ENCODE data around the gene RBPJ. TPM values are rescaled to one million over a fixed set of nuclear protein-coding genes. Genes with fewer than 3 reads are reported as not detected.

The RBPJ gene
- total and polyA plus RNA-seq, 2 of the 8 experiments (the other 6 are each of a cell fraction or from before 2014, with no cell fraction given): 65.5 to 217 TPM

DNA sequence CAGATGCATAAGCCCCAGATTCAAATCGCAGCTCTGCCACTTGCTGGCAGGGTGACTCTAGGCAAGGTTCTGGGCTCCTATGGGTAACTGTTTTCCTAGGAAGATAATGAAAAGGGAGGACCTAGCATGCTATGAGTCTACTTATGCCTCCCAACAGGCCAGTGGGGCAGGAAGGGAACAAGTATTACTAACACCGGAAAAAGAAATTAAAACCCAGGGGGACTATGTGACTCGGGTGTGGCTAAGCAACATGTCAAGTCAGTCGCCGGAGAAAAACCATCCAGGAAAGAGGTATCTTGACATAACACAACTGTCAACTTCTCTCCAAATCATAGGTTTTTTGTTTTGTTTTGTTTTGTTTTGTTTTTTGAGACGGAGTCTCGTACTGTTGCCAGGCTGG lies 45.5 kb upstream of the RBPJ start:
- Histone ChIP-seq H3K4me2 (ENCODE audit: insufficient read depth in 1 of 2, low read depth in 2 of 2, low read length in 2 of 2) (no peak overlapping the region), H3K4me1 (replicated peaks in 1 of 4; ENCODE audit: control insufficient read depth in 3 of 4, insufficient read depth in 4 of 4, low read length in 3 of 4) (peaks cover 0 to 9% (median 5%) of the 10 kb centered on the region in 4 experiments; a peak in 3 of 7 replicates), H3K27me3 (replicated peaks in 1 of 4; ENCODE audit: control insufficient read depth in 3 of 4, extremely low read depth in 1 of 4, insufficient read depth in 3 of 4, low read length in 3 of 4) (no peaks in the 10 kb centered on the region), H2BK120ac (replicated peaks; ENCODE audit: low read depth, low read length) (no peak overlapping the region), H2BK20ac (ENCODE audit: low read length) (no peak overlapping the region), H2BK5ac (ENCODE audit: low read depth, low read length) (no peak overlapping the region), H3K23me2 (ENCODE audit: low read depth, low read length) (no peaks in the 10 kb centered on the region), H3K36me3 (ENCODE audit: control insufficient read depth in 2 of 4, insufficient read depth in 4 of 4, low read length in 3 of 4) (no peaks in the 10 kb centered on the region), H4K5ac (ENCODE audit: insufficient read length, low read depth, low read length) (no peak overlapping the region), H3K9me3 (ENCODE audit: insufficient read depth in 2 of 2, low read depth in 1 of 2, low read length in 1 of 2) (no peaks in the 10 kb centered on the region), H3K4ac (replicated peaks; ENCODE audit: insufficient read length, low read depth, low read length) (no peak overlapping the region), H3K4me3 (ENCODE audit: extremely low read depth in 1 of 4, insufficient read depth in 2 of 4, low read depth in 3 of 4, low read length in 4 of 4) (no peak overlapping the region), H4K91ac (replicated peaks; ENCODE audit: insufficient read length, low read length) (no peak overlapping the region), H4K8ac (ENCODE audit: extremely low read depth, insufficient read depth, low read length) (no peak overlapping the region), H3K79me1 (ENCODE audit: low read depth, low read length) (no peaks in the 10 kb centered on the region; the same call in 1 of the 2 replicates), H3K56ac (replicated peaks; ENCODE audit: insufficient read length, low read depth, low read length) (no peak overlapping the region), H3K23ac (ENCODE audit: insufficient read length) (no peak overlapping the region), H4K20me1 (replicated peaks in 1 of 2; ENCODE audit: control insufficient read depth in 1 of 2, insufficient read depth in 2 of 2, low read length in 2 of 2) (no peaks in the 10 kb centered on the region), H2AK5ac (ENCODE audit: low read depth, low read length) (no peak overlapping the region), H3K27ac (ENCODE audit: low read depth, low read length) (no peak overlapping the region), H2BK12ac (ENCODE audit: low read depth, low read length) (0 out of 2 replicates have a peak overlapping the region, but pooled peaks have one; percentile 5), H3K18ac (ENCODE audit: extremely low read depth, low read length) (no peak overlapping the region), H3K9ac (replicated peaks in 1 of 4; ENCODE audit: extremely low read depth in 1 of 4, low read depth in 3 of 4, low read length in 3 of 4) (no peak overlapping the region), H2AFZ (ENCODE audit: low read length) (no peak overlapping the region), H2BK15ac (ENCODE audit: low read length) (no peak overlapping the region; the same call in 1 of the 2 replicates), H3K79me2 (ENCODE audit: control insufficient read depth in 1 of 2, insufficient read depth in 2 of 2, low read length in 2 of 2) (no peaks in the 10 kb centered on the region), H3K14ac (ENCODE audit: insufficient read length) (no peak overlapping the region)
- CTCF ChIA-PET (ENCODE audit: partially characterized antibody): interaction anchor here (1.2 to 1.5 kb wide), 2 partner anchors 113 to 192 kb away, joined by 3 to 5 read pairs; no protein-coding TSS in a partner anchor
- TF ChIP-seq RFX5 (IDR thresholded peaks at IDR 0.05; ENCODE audit: borderline replicate concordance, low read depth, low read length) (no peak), TEAD4 (IDR thresholded peaks at IDR 0.05; ENCODE audit: low read depth, low read length) (no peak), RBBP5 (IDR thresholded peaks at IDR 0.05; ENCODE audit: borderline replicate concordance, low read depth, low read length) (no peak), BRCA1 (IDR thresholded peaks at IDR 0.05; ENCODE audit: low read depth, low read length) (no peak), SUZ12 (IDR thresholded peaks at IDR 0.05; ENCODE audit: low read length) (no peak)
- DNase-seq (ENCODE audit: low read depth in 1 of 2, low spot score in 2 of 2) (no peak), FAIRE-seq (no peak)
- WGBS, 2 experiments (ENCODE audit: extremely low coverage in 1 of 2, insufficient coverage in 1 of 2, insufficient read length in 1 of 2, insufficient replicate concordance in 2 of 2, low coverage in 1 of 2, low lambda C conversion rate in 2 of 2, missing lambda C conversion rate in 1 of 2): 92% methylated on average over 7 of the region's 7 CpGs; no CpG with 5 or more reads in 1 of the 2 experiments
- POLR2A ChIA-PET (ENCODE audit: partially characterized antibody): no interaction called here

All from H1 (cell line).